GM18508 (cell line): Measurements from ENCODE around the gene SLC25A21.

Experiments used
- ATAC-seq: cut with Tn5 transposase; IDR thresholded peaks from one replicate; pipeline ENCODE4 v1.9.1; 2021; ENCODE audit warnings: moderate number of reproducible peaks; ENCODE audit not compliant: insufficient read depth, unreplicated experiment

SLC25A21 gene

GRCh38 chr14:36950812-36951211, 221.6 kb downstream of the SLC25A21 start:
- ATAC-seq = no peak

- no peak for ATAC-seq
Measured at GRCh38 chr14:36949371-36949770, 223.0 kb downstream of the SLC25A21 start.

GRCh38 chr14:36948157-36948859, 224.1 kb downstream of the SLC25A21 start:
- no peak for ATAC-seq

GRCh38 chr14:36947362-36947761, 225.0 kb downstream of the SLC25A21 start:
- ATAC-seq = no peak

GRCh38 chr14:36946872-36947271, 225.5 kb downstream of the SLC25A21 start:
- no peak for ATAC-seq

DNA sequence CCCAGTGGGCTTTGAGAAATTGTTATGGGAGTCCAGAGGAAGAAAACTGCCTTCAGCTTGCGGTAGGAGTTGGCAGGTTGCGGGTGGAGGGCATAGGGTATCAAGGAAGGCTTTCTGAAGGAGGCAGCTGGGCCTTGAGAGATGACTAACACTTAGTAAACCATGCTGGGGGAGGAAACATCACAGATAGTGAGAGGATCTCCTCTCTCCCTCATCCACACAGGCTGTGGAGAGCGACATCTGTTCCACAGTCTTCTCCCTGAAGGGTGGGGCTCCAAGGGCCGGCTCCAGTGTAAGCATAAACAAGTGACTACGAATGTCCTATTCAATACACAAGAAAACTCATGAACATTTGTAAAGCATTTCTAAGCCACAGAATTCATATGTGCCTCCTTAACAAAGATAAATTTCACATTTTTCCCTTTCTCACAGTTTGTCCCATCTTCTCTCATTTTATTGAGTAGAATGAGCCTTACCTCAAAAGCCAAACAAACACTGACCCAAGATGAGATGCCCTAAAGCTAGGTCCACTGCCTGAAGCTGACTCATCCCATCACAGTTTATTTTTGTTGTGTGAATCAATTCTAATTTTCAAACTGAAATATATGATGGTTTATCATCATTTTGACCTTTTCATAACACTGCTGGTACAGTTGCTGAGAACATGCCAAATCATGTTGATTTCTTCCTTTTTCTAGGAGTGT, 227.9 kb downstream of the SLC25A21 start:
- no peak for ATAC-seq

- no peak for ATAC-seq
Measured at GRCh38 chr14:36942522-36943245, 229.7 kb downstream of the SLC25A21 start.

DNA sequence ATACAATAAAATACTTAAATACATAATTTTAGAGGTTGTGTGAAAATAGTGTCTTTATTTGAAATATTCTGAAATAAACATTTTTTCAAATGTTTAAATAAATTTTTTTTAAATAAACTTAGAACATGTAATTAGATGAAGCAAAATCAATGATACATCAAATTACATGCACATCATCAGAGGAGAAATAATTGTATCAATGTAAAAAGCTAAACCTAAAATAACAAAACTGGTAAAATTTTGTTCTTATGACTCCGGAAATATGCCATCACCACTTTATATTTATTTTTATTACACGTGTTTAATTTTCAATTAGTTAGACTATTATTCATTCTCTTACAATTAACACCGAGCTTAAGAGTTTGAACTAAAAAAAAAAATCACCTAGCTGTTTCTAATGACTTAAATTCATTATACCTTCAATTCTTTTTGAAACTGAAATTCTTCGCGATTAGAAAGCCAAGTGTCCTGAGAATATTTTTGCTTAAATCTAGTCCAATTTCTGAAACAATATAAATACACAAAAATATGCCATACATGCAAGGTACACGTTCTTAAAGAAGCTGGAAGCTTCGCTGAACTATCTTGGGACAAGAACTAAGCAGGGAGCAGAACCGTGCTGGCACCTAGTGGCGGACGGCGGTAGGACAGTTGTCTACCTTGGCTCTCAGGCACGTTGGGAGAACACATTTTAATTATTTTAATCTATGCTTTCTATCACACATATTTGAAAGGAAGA, 230.5 kb downstream of the SLC25A21 start:
- peak; percentile 85 for ATAC-seq

DNA sequence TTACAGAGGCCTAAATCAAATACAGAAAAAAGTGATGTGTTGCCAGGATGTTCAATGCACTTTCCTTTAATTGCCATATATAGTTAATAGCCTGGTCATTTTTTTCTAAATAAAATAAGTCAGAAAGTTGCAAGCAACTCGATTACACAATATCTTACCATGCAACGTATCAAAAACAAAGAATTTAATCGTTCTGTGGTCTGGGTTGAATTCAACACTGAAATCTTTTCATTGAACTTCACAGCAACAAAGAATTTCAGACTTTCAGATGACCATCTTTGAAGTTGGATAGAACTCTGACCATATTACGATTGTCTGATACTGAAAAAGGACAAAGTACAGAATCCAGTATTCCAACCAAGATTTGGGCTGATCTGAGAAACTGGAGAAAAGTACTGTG, 231.9 kb downstream of the SLC25A21 start:
- ATAC-seq = no peak

DNA sequence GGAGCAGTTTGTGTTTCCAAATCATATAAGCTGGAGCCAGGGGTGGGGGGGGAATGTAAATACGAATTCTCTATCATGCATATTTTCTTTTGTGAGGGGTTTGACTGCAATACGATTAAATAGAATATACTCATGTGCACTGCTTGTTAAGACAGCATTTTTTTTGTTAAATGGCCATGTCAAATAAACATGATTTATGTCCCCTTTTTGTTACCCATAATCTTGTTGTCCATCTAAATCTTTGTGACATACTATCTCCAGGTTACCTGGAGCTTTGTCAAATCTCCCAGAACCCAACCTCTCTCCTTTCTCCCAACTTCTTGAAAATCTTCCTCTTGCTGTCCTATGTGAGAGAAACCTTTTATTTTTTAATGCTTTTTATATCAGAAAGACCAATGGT, 233.1 kb downstream of the SLC25A21 start:
- ATAC-seq = no peak

GRCh38 chr14:36938678-36939077, 233.7 kb downstream of the SLC25A21 start:
- ATAC-seq = no peak

GRCh38 chr14:36935976-36936678, 236.3 kb downstream of the SLC25A21 start:
- no peak for ATAC-seq

GRCh38 chr14:36934304-36934703, 238.1 kb downstream of the SLC25A21 start:
- ATAC-seq = no peak

DNA sequence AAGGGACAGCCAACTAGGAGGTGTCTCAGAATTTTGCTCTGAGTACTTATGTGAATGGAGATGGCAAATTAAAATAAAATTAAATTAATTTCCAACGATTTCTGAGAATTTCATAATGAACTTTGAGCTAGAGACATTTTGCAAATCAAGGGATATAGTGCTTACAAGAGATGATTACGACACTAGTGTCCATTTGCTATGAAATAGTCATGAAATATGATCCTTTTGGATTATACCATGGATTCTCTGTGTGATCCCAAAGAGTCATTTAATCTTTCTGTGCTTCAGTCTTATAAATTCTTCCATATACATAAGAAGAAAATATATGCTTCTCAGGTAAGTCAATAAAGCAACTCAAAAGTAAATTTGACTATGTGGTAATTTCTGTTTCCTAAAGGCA, 240.6 kb downstream of the SLC25A21 start:
- ATAC-seq = no peak

GRCh38 chr14:36928432-36928831, 244.0 kb downstream of the SLC25A21 start:
- ATAC-seq = no peak

- no peak for ATAC-seq
Measured at GRCh38 chr14:36925094-36925493, 247.3 kb downstream of the SLC25A21 start.

DNA sequence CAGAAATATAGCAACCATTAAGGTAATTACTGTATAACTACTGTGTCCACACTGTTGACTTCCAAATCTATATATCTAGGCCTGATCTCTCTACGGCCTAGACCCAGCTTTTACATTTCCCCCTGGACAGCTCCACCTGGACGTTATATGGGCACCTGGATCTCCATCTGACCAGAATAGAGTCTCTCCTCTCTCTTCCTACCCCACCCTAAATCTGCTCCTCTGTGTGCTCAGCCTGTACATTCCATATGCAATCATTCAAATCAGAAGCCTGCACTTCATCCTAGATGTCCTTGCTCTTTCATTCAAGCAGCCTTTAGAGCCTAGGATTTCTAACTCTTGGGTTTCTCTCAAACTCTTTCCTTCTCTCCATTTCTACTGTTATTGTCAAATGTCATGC, 255.7 kb downstream of the SLC25A21 start:
- ATAC-seq = no peak

DNA sequence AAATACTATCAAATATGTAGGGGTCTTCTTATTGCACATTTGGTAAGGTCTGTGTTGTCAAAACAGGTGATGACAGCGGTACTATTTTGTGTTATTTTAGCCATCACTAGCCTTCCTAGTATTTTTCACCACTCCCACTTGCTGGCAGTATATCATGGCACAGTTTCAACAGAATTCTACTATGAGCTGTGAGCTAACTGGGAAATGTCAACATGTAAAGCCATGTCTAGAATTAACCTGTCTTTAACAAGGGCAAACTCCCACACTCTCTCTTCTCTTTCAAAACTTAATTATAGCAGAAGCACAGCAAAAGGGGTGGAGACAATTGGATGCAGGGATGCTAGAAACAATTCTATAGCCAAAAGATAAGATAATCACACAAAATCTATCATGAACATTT, 257.3 kb downstream of the SLC25A21 start:
- ATAC-seq = no peak

DNA sequence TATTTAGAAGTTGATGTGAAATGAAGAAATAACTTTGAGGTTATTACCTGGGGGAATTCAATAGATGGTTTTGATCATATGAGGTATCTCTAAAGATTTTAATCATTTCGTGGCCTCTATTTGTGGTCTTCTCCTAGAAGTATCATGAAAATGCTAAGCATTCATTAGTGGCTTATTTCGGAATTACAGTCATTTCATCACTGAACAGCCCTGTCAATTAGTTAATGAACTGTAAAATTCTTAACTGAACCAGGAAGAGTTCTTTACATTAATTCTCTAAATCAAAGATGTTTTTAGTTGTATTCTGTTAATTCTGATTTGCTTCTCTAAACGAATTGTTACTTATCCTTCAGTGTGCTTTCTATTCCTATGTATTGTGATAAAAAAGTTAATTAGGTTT, 261.8 kb downstream of the SLC25A21 start:
- no peak for ATAC-seq

- ATAC-seq = no peak
Measured at GRCh38 chr14:36905272-36905888, 267.0 kb downstream of the SLC25A21 start.
